K562 (cell line): ENCODE results near the gene BICDL1. TPM values are rescaled to one million over a fixed set of nuclear protein-coding genes. Genes with fewer than 3 reads are reported as not detected.

Source experiments
- C11orf30 ChIP-seq: fragments of 450-650 bp; IDR thresholded peaks from 2 replicates; pipeline ENCODE4 v1.6.1; 2016; ENCODE audit warnings: low read depth, mild to moderate bottlenecking
- CBFA2T2 ChIP-seq: fragments of 450-650 bp; conservative IDR thresholded peaks from 2 replicates; pipeline ENCODE4 v1.6.1; 2017; ENCODE audit warnings: mild to moderate bottlenecking
- DMBX1 ChIP-seq: fragments of 250-450 bp; sonication (Bioruptor Pico); IDR thresholded peaks from 2 replicates; pipeline ENCODE4 v1.8.0; 2022; ENCODE audit warnings: inconsistent platforms, mild to moderate bottlenecking, moderate library complexity, borderline replicate concordance
- polyA plus RNA-seq, 8 experiments: library from polyadenylated mRNA; depleted of rRNA in 4 of 8; stranded (reverse) in 5 of 8; unstranded in 3 of 8; fragments of >200 nt; fragmentation: Nextera tagmentation in 2 of 8; fragmentation: Illumina TruSeq in 1 of 8; extraction: Ambion mirVana in 2 of 8; extraction: Trizol in 1 of 8; gene quantifications; 2 replicates each; pipeline versions ENCODE4 v1.2.1 to v1.2.3, GENCODE V29; 2011 to 2014; ENCODE audit warnings: inconsistent platforms in 1 of 8, missing spikeins in 1 of 8
- total RNA-seq, 7 experiments: library from RNA; depleted of rRNA in 6 of 7; stranded (reverse); fragments of >200 nt in 6 of 7; fragmentation: Illumina TruSeq in 2 of 7; extraction: Trizol in 2 of 7; gene quantifications; 2 replicates each; pipeline versions ENCODE4 v1.2.1 to v1.2.3, GENCODE V29; 2011 to 2021; ENCODE audit warnings: low replicate concordance in 1 of 7
- TF ChIP-seq, protein P1 (sequence below): fragments of 450-650 bp; IDR thresholded peaks from 2 replicates; pipeline ENCODE4 v1.6.1; 2016; ENCODE audit warnings: mild to moderate bottlenecking, moderate library complexity

Gene BICDL1
- total and polyA plus RNA-seq, 9 of the 15 experiments (the other 6 are each of a cell fraction or from before 2014, with no cell fraction given) = 0.06 to 2.0 (median 0.58) TPM

DNA sequence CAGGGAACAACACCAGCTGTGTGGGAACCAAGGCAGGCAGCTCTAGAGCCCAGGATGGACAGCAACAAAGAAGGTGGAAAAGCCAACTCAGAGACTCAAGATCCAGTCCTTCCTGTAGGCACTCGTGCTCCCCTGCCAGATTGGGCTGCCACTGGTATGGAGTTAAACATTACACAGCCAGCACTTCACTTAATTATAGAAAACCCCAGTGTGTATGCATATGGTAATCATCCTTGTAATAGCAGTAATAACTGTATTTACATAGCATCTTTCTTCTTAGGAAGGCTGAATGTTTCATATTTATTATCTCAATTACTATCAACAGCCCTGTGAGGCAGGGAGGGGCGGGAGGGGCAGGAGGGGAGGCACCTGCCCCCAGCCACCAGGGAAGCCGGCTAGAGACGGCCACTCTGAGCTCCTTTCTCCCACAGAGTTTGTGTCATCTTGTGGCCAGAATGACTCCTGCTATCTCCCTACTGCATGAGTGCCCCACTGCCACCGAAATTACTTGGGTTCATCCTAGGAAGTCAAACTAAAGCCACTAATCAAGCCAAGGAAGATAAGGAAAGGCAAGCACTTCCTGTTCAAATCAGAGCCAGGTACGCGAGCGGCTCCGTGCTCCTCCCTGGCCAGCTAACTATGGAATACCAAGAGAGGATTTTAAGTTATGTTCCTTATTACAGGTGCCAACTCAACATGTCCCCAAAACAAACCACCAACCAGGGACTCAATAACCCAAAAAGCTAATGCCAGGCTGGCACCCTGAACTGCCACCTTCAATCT lies 143.2 kb downstream of the BICDL1 start (continued):
- TF ChIP-seq, protein P1, sequence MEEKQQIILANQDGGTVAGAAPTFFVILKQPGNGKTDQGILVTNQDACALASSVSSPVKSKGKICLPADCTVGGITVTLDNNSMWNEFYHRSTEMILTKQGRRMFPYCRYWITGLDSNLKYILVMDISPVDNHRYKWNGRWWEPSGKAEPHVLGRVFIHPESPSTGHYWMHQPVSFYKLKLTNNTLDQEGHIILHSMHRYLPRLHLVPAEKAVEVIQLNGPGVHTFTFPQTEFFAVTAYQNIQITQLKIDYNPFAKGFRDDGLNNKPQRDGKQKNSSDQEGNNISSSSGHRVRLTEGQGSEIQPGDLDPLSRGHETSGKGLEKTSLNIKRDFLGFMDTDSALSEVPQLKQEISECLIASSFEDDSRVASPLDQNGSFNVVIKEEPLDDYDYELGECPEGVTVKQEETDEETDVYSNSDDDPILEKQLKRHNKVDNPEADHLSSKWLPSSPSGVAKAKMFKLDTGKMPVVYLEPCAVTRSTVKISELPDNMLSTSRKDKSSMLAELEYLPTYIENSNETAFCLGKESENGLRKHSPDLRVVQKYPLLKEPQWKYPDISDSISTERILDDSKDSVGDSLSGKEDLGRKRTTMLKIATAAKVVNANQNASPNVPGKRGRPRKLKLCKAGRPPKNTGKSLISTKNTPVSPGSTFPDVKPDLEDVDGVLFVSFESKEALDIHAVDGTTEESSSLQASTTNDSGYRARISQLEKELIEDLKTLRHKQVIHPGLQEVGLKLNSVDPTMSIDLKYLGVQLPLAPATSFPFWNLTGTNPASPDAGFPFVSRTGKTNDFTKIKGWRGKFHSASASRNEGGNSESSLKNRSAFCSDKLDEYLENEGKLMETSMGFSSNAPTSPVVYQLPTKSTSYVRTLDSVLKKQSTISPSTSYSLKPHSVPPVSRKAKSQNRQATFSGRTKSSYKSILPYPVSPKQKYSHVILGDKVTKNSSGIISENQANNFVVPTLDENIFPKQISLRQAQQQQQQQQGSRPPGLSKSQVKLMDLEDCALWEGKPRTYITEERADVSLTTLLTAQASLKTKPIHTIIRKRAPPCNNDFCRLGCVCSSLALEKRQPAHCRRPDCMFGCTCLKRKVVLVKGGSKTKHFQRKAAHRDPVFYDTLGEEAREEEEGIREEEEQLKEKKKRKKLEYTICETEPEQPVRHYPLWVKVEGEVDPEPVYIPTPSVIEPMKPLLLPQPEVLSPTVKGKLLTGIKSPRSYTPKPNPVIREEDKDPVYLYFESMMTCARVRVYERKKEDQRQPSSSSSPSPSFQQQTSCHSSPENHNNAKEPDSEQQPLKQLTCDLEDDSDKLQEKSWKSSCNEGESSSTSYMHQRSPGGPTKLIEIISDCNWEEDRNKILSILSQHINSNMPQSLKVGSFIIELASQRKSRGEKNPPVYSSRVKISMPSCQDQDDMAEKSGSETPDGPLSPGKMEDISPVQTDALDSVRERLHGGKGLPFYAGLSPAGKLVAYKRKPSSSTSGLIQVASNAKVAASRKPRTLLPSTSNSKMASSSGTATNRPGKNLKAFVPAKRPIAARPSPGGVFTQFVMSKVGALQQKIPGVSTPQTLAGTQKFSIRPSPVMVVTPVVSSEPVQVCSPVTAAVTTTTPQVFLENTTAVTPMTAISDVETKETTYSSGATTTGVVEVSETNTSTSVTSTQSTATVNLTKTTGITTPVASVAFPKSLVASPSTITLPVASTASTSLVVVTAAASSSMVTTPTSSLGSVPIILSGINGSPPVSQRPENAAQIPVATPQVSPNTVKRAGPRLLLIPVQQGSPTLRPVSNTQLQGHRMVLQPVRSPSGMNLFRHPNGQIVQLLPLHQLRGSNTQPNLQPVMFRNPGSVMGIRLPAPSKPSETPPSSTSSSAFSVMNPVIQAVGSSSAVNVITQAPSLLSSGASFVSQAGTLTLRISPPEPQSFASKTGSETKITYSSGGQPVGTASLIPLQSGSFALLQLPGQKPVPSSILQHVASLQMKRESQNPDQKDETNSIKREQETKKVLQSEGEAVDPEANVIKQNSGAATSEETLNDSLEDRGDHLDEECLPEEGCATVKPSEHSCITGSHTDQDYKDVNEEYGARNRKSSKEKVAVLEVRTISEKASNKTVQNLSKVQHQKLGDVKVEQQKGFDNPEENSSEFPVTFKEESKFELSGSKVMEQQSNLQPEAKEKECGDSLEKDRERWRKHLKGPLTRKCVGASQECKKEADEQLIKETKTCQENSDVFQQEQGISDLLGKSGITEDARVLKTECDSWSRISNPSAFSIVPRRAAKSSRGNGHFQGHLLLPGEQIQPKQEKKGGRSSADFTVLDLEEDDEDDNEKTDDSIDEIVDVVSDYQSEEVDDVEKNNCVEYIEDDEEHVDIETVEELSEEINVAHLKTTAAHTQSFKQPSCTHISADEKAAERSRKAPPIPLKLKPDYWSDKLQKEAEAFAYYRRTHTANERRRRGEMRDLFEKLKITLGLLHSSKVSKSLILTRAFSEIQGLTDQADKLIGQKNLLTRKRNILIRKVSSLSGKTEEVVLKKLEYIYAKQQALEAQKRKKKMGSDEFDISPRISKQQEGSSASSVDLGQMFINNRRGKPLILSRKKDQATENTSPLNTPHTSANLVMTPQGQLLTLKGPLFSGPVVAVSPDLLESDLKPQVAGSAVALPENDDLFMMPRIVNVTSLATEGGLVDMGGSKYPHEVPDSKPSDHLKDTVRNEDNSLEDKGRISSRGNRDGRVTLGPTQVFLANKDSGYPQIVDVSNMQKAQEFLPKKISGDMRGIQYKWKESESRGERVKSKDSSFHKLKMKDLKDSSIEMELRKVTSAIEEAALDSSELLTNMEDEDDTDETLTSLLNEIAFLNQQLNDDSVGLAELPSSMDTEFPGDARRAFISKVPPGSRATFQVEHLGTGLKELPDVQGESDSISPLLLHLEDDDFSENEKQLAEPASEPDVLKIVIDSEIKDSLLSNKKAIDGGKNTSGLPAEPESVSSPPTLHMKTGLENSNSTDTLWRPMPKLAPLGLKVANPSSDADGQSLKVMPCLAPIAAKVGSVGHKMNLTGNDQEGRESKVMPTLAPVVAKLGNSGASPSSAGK = no peak
- TF ChIP-seq DMBX1 (CRISPR knock-in tag) (no peak), C11orf30 (no peak), CBFA2T2 (no peak)
- TF ChIP-seq, all 486 proteins: peak for 0
